Gastrocnemius medialis (tissue), 4 donors: Measurements from ENCODE around the gene GPD1. TPM values are rescaled to one million over a fixed set of nuclear protein-coding genes. Genes with fewer than 3 reads are reported as not detected.

Experiments used
- ATAC-seq, 2 donors: fragments of 150-250 bp; one replicate each; pipeline ENCODE4 v1.9.1; 2016
- DNase-seq, 2 donors: peaks; one replicate each; pipeline ENCODE4 v3.0.0-alpha.2; 2019
- H3K27ac ChIP-seq, 4 donors: fragments of 200-600 bp; sonication (generic); 1 replicate in 1 of 4; 2 replicates in 3 of 4; pipeline ENCODE4 v1.5.1; 2016 to 2018; ENCODE audit warnings: mild to moderate bottlenecking in 2 of 4, moderate library complexity in 1 of 4
- H3K27me3 ChIP-seq, 3 donors: fragments of 200-600 bp; sonication (generic) in 2 of 3; 1 replicate in 1 of 3; 2 replicates in 2 of 3; pipeline versions ENCODE4 v1.5.1 to v1.6.0; 2016 to 2019; ENCODE audit warnings: mild to moderate bottlenecking in 1 of 3, moderate library complexity in 1 of 3
- H3K36me3 ChIP-seq, 2 donors: fragments of 200-600 bp; sonication (generic) in 1 of 2; one replicate each; pipeline ENCODE4 v1.5.1; 2017 to 2018
- H3K4me1 ChIP-seq, 2 donors: fragments of 200-600 bp; sonication (generic) in 1 of 2; one replicate each; pipeline ENCODE4 v1.5.1; 2016 to 2017; ENCODE audit warnings: mild to moderate bottlenecking in 2 of 2
- H3K4me3 ChIP-seq, 4 donors: fragments of 200-600 bp; sonication (generic) in 3 of 4; 1 replicate in 1 of 4; 2 replicates in 3 of 4; pipeline ENCODE4 v1.5.1; 2016 to 2019; ENCODE audit warnings: mild to moderate bottlenecking in 2 of 4
- H3K9me3 ChIP-seq, 3 donors: fragments of 200-600 bp; sonication (generic) in 2 of 3; 1 replicate in 1 of 3; 2 replicates in 2 of 3; pipeline ENCODE4 v1.5.1; 2016 to 2019
- CTCF ChIP-seq, 5 experiments: fragments of 450-650 bp in 3 of 5; fragments of 200-600 bp in 2 of 5; sonication (generic) in 2 of 5; IDR thresholded peaks in 4 of 5; conservative IDR thresholded peaks in 1 of 5; 1 replicate in 4 of 5; 2 replicates in 1 of 5; pipeline ENCODE4 v1.5.1; 2016 to 2019; ENCODE audit warnings: antibody characterized with exemption in 5 of 5, mild to moderate bottlenecking in 3 of 5, moderate library complexity in 3 of 5
- POLR2A ChIP-seq, 2 donors: fragments of 450-650 bp; IDR thresholded peaks; one replicate each; pipeline ENCODE4 v1.6.1; 2017; ENCODE audit warnings: antibody characterized with exemption in 2 of 2, mild to moderate bottlenecking in 2 of 2, moderate library complexity in 2 of 2
- in situ Hi-C, 4 donors: fragments of 200-750 bp; cut with MboI; loops; one replicate each; pipeline versions ENCODE4 v1.15.0 to v1.8.0; 2017; ENCODE audit warnings: low sequenced_read_pairs in 4 of 4
- intact Hi-C: fragments of 100-400 bp; cut with DNase I; formaldehyde crosslinking; loops from one replicate; pipeline ENCODE4 v1.15.1; 2023; ENCODE audit warnings: low total_unique reads
- total RNA-seq, 4 donors: library from RNA; depleted of rRNA; stranded (reverse); fragments of >200 nt; gene quantifications; one replicate each; pipeline versions ENCODE4 v1.1.0 to v1.2.3, GENCODE V29; 2016

GPD1 gene
- total RNA-seq, 4 donors from 2014 or later: 68.2 to 763 (median 288) TPM

- in situ Hi-C loops: loop anchor here in 2 of 4 donors (25.0 kb wide), 1 partner anchor 224 kb away; no protein-coding TSS in a partner anchor
- H3K27ac ChIP-seq: peak overlapping the region in 1 of 4 donors; percentile 14
These were observed 15.8 kb upstream of the GPD1 start for GRCh38 chr12:50087995-50088394.

DNA sequence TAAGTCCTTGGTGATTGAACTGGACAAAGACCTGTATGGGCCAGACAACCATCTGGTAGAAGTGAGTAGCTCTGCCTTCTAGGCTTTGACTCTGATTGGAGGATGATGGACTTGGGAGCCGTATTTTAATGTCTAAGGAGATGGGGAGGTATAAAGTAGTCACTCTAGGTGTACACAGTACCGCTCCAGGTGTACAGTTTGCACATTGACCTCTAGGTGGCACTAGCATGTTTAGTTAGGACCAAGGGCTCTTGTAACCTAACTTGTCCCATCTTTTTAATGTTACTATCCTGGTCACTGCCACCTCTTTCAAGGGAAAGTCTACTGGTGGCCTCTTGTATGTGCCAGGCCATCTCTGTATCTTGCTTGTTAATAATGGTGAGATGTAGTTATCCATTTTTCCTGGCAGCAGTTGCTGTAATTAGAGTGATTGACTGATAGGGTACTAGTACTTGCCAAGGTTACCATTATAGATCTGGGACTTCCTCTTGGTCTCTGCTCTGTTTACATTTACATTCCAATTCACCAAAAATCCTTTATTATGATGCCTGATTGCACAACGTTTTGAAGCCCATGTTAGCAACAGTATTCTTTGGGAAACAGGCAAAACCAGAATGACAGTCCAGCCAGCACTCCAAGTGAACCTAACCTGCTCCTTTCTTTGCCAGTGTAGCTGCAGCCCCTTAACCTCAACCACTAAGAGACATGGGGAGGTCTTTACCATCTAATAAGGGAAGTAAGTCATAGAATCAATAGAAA, 15.1 kb upstream of the GPD1 start:
- ATAC-seq: peak; percentile 46 to 68
- intact Hi-C loops: loop anchor here (1.0 to 10.0 kb wide), 2 partner anchors 15 to 226 kb away; no protein-coding TSS in a partner anchor
- in situ Hi-C loops: loop anchor here in 2 of 4 donors (25.0 kb wide), 1 partner anchor 224 kb away; no protein-coding TSS in a partner anchor

More at GRCh38 chr12:50087995-50088394, 15.8 kb upstream of the GPD1 start:
- peaks cover 2 to 66% of the 10 kb centered on the region in 2 donors for H3K36me3 ChIP-seq
- TF ChIP-seq CTCF (IDR thresholded peaks at IDR 0.05 in 4 of 5, conservative IDR thresholded peaks at IDR 0.05 in 1 of 5) (no peak), POLR2A (IDR thresholded peaks at IDR 0.05) (no peak)
- peaks cover 13 to 14% of the 10 kb centered on the region in 2 donors for H3K4me1 ChIP-seq
- no peak for DNase-seq
- H3K4me3 ChIP-seq: no peak overlapping the region
- no peaks in the 10 kb centered on the region for H3K9me3 ChIP-seq
- no peak for ATAC-seq
- no peaks in the 10 kb centered on the region for H3K27me3 ChIP-seq
- intact Hi-C loops: loop anchor here (10.0 kb wide), 1 partner anchor 227 kb away; no protein-coding TSS in a partner anchor

GRCh38 chr12:50089730-50090129, 14.1 kb upstream of the GPD1 start:
- no peaks in the 10 kb centered on the region for H3K27me3 ChIP-seq
- no peaks in the 10 kb centered on the region for H3K9me3 ChIP-seq
- TF ChIP-seq POLR2A (IDR thresholded peaks at IDR 0.05) (no peak), CTCF (IDR thresholded peaks at IDR 0.05 in 4 of 5, conservative IDR thresholded peaks at IDR 0.05 in 1 of 5) (no peak)
- in situ Hi-C loops: loop anchor here in 2 of 4 donors (5.0 to 25.0 kb wide), 2 partner anchors 88 to 223 kb away; no protein-coding TSS in a partner anchor
- DNase-seq (no peak), ATAC-seq (no peak)
- H3K27ac ChIP-seq: peak overlapping the region in 3 of 4 donors; percentile 44 to 72 (median 68)
- no peak overlapping the region for H3K4me3 ChIP-seq
- peaks cover 9 to 14% of the 10 kb centered on the region in 2 donors for H3K4me1 ChIP-seq
- peaks cover 2 to 83% of the 10 kb centered on the region in 2 donors for H3K36me3 ChIP-seq
- intact Hi-C loops: loop anchor here (1.0 to 10.0 kb wide), 2 partner anchors 14 to 225 kb away; no protein-coding TSS in a partner anchor

More for the DNA sequence above, 15.1 kb upstream of the GPD1 start:
- peaks cover 13 to 14% of the 10 kb centered on the region in 2 donors for H3K4me1 ChIP-seq
- DNase-seq: peak in 1 of 2 donors; percentile 64
- peak overlapping the region; percentile 31 to 51 (median 48) for H3K27ac ChIP-seq
- no peak overlapping the region for H3K4me3 ChIP-seq
- no peak for TF ChIP-seq POLR2A (IDR thresholded peaks at IDR 0.05)
- TF ChIP-seq CTCF (IDR thresholded peaks at IDR 0.05 in 4 of 5, conservative IDR thresholded peaks at IDR 0.05 in 1 of 5): peak; percentile 43 to 80 (median 74)
- H3K36me3 ChIP-seq: peaks cover 2 to 74% of the 10 kb centered on the region in 2 donors
- H3K9me3 ChIP-seq: no peaks in the 10 kb centered on the region
- H3K27me3 ChIP-seq: no peaks in the 10 kb centered on the region

- ATAC-seq: no peak
- H3K36me3 ChIP-seq: peaks cover 2 to 90% of the 10 kb centered on the region in 2 donors
These were observed 13.4 kb upstream of the GPD1 start for GRCh38 chr12:50090391-50090790.

More at GRCh38 chr12:50090391-50090790, 13.4 kb upstream of the GPD1 start:
- in situ Hi-C loops: loop anchor here in 2 of 4 donors (5.0 to 25.0 kb wide), 2 partner anchors 87 to 222 kb away; no protein-coding TSS in a partner anchor
- no peak for DNase-seq
- no peak for TF ChIP-seq CTCF (IDR thresholded peaks at IDR 0.05 in 4 of 5, conservative IDR thresholded peaks at IDR 0.05 in 1 of 5)
- TF ChIP-seq POLR2A (IDR thresholded peaks at IDR 0.05): no peak
- Histone ChIP-seq H3K27ac (peak overlapping the region; percentile 44 to 72 (median 65)), H3K9me3 (no peaks in the 10 kb centered on the region), H3K4me3 (no peak overlapping the region), H3K27me3 (no peaks in the 10 kb centered on the region), H3K4me1 (peaks cover 9 to 14% of the 10 kb centered on the region in 2 donors)
- intact Hi-C loops: no loop called here
